SU-DHL-6 (cell line): ENCODE data around the gene KPNA1.
A peak's percentile ranks its signal among the peaks of the same experiment; 100 is the strongest.

Experiments used
- H2AFZ ChIP-seq: fragments of 200-600 bp; sonication (generic); 2 replicates; pipeline ENCODE4 v1.6.1; 2014; ENCODE audit warnings: low read depth, mild to moderate bottlenecking, moderate library complexity, mixed read lengths, antibody characterized with exemption, low read length; ENCODE audit not compliant: severe bottlenecking
- H3F3A ChIP-seq: fragments of 200-600 bp; shearing (Covaris generic); 2 replicates; pipeline ENCODE4 v1.6.0; 2016; ENCODE audit warnings: antibody characterized with exemption, mild to moderate bottlenecking; ENCODE audit not compliant: insufficient read depth
- H3K27ac ChIP-seq: fragments of 200-600 bp; sonication (generic); 2 replicates; pipeline ENCODE4 v1.5.1; 2016; ENCODE audit warnings: low read depth, mild to moderate bottlenecking, low read length, moderate library complexity, mixed read lengths
- H3K27me3 ChIP-seq: fragments of 200-600 bp; sonication (generic), shearing (Covaris generic); 2 replicates; pipeline ENCODE4 v1.6.0; 2014; ENCODE audit warnings: mild to moderate bottlenecking, low read length
- H3K36me3 ChIP-seq: fragments of 200-600 bp; sonication (generic); 2 replicates; pipeline ENCODE4 v1.6.1; 2014; ENCODE audit warnings: mild to moderate bottlenecking, low read length, mixed read lengths
- H3K4me2 ChIP-seq: fragments of 300-600, 200-600 bp; shearing (Covaris generic), sonication (generic); 2 replicates; pipeline ENCODE4 v1.6.0; 2014; ENCODE audit warnings: low read length, low read depth, mild to moderate bottlenecking; ENCODE audit not compliant: poor library complexity, severe bottlenecking
- H3K4me3 ChIP-seq: fragments of 200-600 bp; sonication (generic); 2 replicates; pipeline ENCODE4 v1.5.1; 2014; ENCODE audit warnings: antibody characterized with exemption, low read length, mild to moderate bottlenecking, mixed read lengths; ENCODE audit not compliant: insufficient read depth, poor library complexity, severe bottlenecking
- H3K79me2 ChIP-seq: fragments of 200-600 bp; sonication (generic); 2 replicates; pipeline ENCODE4 v1.6.1; 2014; ENCODE audit warnings: mild to moderate bottlenecking, low read length, moderate library complexity; ENCODE audit not compliant: insufficient read depth
- H3K9ac ChIP-seq: fragments of 200-600 bp; sonication (generic); 2 replicates; pipeline ENCODE4 v1.7.0; 2014; ENCODE audit warnings: mild to moderate bottlenecking, low read length
- H3K9me2 ChIP-seq: fragments of 200-600 bp; sonication (generic); replicated peaks from 2 replicates; pipeline ENCODE4 v1.6.1; 2014; ENCODE audit warnings: low read length; ENCODE audit not compliant: insufficient read depth
- H3K9me3 ChIP-seq: fragments of 200-600 bp; sonication (generic); 2 replicates; pipeline ENCODE4 v1.6.1; 2014; ENCODE audit warnings: low read length, mixed read lengths; ENCODE audit not compliant: insufficient read depth
- H4K20me1 ChIP-seq: fragments of 200-600 bp; sonication (generic); 2 replicates; pipeline ENCODE4 v1.6.1; 2014; ENCODE audit warnings: low read depth, mild to moderate bottlenecking, antibody characterized with exemption, low read length, moderate library complexity, mixed read lengths
- EZH2phosphoT487 ChIP-seq: fragments of 200-600 bp; sonication (generic), shearing (Covaris generic); conservative IDR thresholded peaks from 2 replicates; pipeline ENCODE4 v1.6.1; 2018; ENCODE audit warnings: mild to moderate bottlenecking, antibody characterized with exemption, low read length, moderate library complexity, mixed read lengths
- TF ChIP-seq, protein P1 (sequence below): fragments of 200-600 bp; sonication (generic); IDR thresholded peaks from one replicate; pipeline ENCODE4 v1.5.1; 2017; ENCODE audit warnings: antibody characterized with exemption, mild to moderate bottlenecking, low read length, moderate library complexity; ENCODE audit not compliant: insufficient read depth, poor library complexity, severe bottlenecking

Gene KPNA1

DNA sequence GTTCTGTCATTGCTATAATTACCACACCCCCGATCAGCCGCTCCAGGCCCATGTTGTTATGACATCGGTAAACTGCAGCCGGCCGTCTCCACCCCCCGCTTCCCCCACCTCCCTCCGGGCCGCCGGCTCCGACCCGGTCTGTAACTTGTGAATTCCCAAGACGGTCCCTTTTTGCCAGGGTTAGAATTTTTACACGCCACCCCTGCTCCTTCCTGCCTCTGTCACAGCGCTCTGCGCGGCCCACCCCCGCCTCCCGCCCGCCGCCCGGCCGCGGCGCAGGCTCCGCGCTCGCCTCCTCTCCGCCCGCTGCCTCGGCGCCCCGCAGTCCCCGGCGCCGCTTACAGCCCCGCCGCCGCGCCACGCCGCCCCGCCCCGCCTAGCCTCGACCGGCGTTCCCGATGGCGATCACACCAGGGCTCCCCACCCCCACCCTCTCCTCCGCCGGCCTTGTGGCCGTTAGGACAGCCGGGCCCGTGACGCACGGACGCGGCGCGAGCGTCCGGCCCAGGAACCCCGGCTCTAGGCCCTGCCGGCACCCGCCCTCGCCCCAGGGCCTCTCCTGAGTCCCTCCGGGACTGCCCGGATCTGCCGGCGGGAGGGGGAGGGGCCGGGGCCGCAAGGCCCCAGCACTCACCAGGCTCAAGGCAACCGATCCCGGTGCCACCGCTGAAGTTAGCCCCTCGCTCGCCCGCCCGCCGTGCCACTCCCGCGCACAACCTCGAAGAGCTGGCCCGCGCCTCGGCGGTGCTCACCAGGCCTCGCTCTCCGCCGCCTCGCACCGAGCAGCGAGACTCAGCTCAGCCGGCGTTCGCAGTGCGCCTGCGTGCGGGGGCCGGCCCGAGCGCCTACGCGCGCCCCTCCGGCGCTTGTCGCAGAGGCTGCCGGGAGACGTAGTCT lies at the start of gene KPNA1:
Gene KPNA1 (minus strand): TSS at position 817 of the 897 bp plus-strand sequence. CDS start 18,374 bp downstream, outside the sequence.
- Histone ChIP-seq H3K27ac (peak within 1 kb of the TSS; percentile 78), H3K79me2 (peaks cover 48% of the 10 kb centered on the region), H3K9me3 (no peaks in the 10 kb centered on the region), H3K4me2 (peak within 1 kb of the TSS; percentile 85), H3K9ac (peak within 1 kb of the TSS; percentile 90), H3K9me2 (no peaks in the 10 kb centered on the region), H3K4me3 (peak within 1 kb of the TSS; percentile 81), H3F3A (no peaks in the 10 kb centered on the region), H2AFZ (peak within 1 kb of the TSS; percentile 100), H4K20me1 (peaks cover 30% of the 10 kb centered on the region), H3K36me3 (no peaks in the 10 kb centered on the region), H3K27me3 (no peaks in the 10 kb centered on the region)
- TF ChIP-seq EZH2phosphoT487: no peak
- TF ChIP-seq, protein P1, sequence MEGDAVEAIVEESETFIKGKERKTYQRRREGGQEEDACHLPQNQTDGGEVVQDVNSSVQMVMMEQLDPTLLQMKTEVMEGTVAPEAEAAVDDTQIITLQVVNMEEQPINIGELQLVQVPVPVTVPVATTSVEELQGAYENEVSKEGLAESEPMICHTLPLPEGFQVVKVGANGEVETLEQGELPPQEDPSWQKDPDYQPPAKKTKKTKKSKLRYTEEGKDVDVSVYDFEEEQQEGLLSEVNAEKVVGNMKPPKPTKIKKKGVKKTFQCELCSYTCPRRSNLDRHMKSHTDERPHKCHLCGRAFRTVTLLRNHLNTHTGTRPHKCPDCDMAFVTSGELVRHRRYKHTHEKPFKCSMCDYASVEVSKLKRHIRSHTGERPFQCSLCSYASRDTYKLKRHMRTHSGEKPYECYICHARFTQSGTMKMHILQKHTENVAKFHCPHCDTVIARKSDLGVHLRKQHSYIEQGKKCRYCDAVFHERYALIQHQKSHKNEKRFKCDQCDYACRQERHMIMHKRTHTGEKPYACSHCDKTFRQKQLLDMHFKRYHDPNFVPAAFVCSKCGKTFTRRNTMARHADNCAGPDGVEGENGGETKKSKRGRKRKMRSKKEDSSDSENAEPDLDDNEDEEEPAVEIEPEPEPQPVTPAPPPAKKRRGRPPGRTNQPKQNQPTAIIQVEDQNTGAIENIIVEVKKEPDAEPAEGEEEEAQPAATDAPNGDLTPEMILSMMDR: no peak

DNA sequence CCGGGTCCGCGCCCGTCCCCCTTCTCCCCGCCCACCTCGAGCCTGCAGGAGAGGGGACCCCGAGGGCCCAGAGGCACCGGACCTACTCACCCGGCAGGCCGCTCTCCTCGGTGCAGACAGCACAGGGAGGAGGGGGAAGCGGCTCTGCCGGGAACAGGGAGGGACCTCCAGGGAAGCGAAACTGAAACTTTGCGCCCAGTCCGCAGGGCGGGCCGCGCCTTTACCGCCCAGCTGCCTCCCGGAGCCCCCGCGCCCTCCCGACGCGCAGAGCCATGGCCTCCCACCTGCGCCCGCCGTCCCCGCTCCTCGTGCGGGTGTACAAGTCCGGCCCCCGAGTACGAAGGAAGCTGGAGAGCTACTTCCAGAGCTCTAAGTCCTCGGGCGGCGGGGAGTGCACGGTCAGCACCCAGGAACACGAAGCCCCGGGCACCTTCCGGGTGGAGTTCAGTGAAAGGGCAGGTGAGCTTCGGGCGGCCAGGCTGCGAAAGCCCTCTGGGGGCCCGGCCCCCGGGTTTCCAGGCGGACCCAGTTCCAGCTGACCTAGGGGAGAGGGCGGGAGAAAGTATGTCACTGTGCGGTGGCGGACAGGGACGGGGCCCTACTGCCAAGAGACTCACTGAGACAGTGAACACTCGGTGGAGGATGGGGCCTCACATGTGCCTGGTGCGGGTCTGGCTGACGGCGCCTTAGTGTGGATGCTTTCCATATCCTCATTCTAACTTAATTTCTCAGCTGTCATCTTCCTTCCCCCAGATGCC lies 49.6 kb upstream of the KPNA1 start, which contains the start of the genes DTX3L and PARP9:
Gene DTX3L (plus strand): TSS at position 184 of the 758 bp plus-strand sequence. CDS start 89 bp downstream, at position 273.
Gene PARP9 (minus strand): TSS at position 146 of the 758 bp plus-strand sequence. CDS start 4,680 bp downstream, outside the sequence.
- TF ChIP-seq, protein P1: no peak
- TF ChIP-seq EZH2phosphoT487: no peak
- H2AFZ ChIP-seq: peak within 1 kb of the TSS; percentile 23
- H3K27me3 ChIP-seq: no peaks in the 10 kb centered on the region
- H3K4me2 ChIP-seq: peak within 1 kb of the TSS; percentile 47
- H3K4me3 ChIP-seq: peak within 1 kb of the TSS; percentile 43
- no peaks in the 10 kb centered on the region for H3K79me2 ChIP-seq
- H4K20me1 ChIP-seq: no peaks in the 10 kb centered on the region
- no peaks in the 10 kb centered on the region for H3K9me3 ChIP-seq
- H3K9me2 ChIP-seq: no peaks in the 10 kb centered on the region
- no peaks in the 10 kb centered on the region for H3K36me3 ChIP-seq
- peak within 1 kb of the TSS; percentile 30; the same call in 1 of the 2 replicates for H3K9ac ChIP-seq
- no peaks in the 10 kb centered on the region for H3F3A ChIP-seq
- no peak within 1 kb of the TSS for H3K27ac ChIP-seq

DNA sequence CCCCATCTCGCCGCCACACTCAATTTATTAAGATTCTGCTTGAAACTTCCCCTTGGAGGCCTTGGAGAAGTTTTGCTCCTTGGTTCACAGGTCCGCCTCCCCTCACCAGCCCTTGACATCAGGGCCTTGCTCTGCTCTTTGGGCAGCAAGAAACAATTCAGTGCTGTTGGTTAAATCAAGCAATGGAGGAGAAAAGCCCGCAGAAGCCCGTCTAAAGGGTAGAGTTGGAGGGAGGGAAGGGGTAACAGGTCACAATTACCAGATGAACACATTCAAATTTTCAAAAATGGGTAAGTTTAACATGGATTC lies 48.9 kb upstream of the KPNA1 start:
- H3K9me2 ChIP-seq: no peaks in the 10 kb centered on the region
- H3K27ac ChIP-seq: no peak overlapping the region
- peak overlapping the region; percentile 23 for H2AFZ ChIP-seq
- H3K9ac ChIP-seq: no peak overlapping the region
- no peaks in the 10 kb centered on the region for H4K20me1 ChIP-seq
- no peaks in the 10 kb centered on the region for H3K9me3 ChIP-seq
- H3F3A ChIP-seq: no peaks in the 10 kb centered on the region
- TF ChIP-seq, protein P1: no peak
- no peak for TF ChIP-seq EZH2phosphoT487
- H3K36me3 ChIP-seq: no peaks in the 10 kb centered on the region
- H3K79me2 ChIP-seq: no peaks in the 10 kb centered on the region
- no peak overlapping the region for H3K4me3 ChIP-seq
- no peaks in the 10 kb centered on the region for H3K27me3 ChIP-seq
- H3K4me2 ChIP-seq: peak overlapping the region; percentile 47
